DND-41 (cell line): ENCODE measurements around the gene SIAE.

Source experiments
- ATAC-seq: fragments of 200-7000 bp; cut with Tn5 transposase; 3 replicates; pipeline ENCODE4 v1.9.1; 2021; ENCODE audit warnings: low read depth; ENCODE audit not compliant: insufficient read depth
- DNase-seq: peaks from one replicate; pipeline ENCODE4 v3.0.0-alpha.2; 2020
- H2AFZ ChIP-seq: 2 replicates; pipeline ENCODE4 v1.6.0; 2012; ENCODE audit warnings: low read depth, low read length
- H3K27ac ChIP-seq: 2 replicates; pipeline ENCODE4 v1.5.1; 2012; ENCODE audit warnings: low read length, inconsistent platforms
- H3K27me3 ChIP-seq: fragments of 200-600 bp; sonication (generic); 2 replicates; pipeline ENCODE4 v1.6.0; 2012; ENCODE audit warnings: low read length, mild to moderate bottlenecking, inconsistent platforms; ENCODE audit not compliant: insufficient read depth, poor library complexity
- H3K36me3 ChIP-seq: 2 replicates; pipeline ENCODE4 v1.5.1; 2012; ENCODE audit warnings: low read length, inconsistent platforms; ENCODE audit not compliant: insufficient read depth
- H3K4me1 ChIP-seq: 2 replicates; pipeline ENCODE4 v1.5.1; 2012; ENCODE audit warnings: mild to moderate bottlenecking, low read length; ENCODE audit not compliant: insufficient read depth
- H3K4me2 ChIP-seq: 2 replicates; pipeline ENCODE4 v1.6.0; 2012; ENCODE audit warnings: mild to moderate bottlenecking, moderate library complexity, low read length, inconsistent platforms; ENCODE audit not compliant: insufficient read depth
- H3K4me3 ChIP-seq, 2 experiments: fragments of 200-600 bp in 1 of 2; shearing (Covaris generic) in 1 of 2; 2 replicates each; pipeline ENCODE4 v1.5.1; 2012 to 2016; ENCODE audit warnings: inconsistent platforms in 2 of 2, low read length in 2 of 2, mild to moderate bottlenecking in 2 of 2, low read depth in 1 of 2, moderate library complexity in 1 of 2
- H3K79me2 ChIP-seq: 2 replicates; pipeline ENCODE4 v1.6.0; 2012; ENCODE audit warnings: low read length, inconsistent platforms; ENCODE audit not compliant: insufficient read depth
- H3K9ac ChIP-seq: 2 replicates; pipeline ENCODE4 v1.6.0; 2012; ENCODE audit warnings: low read depth, mild to moderate bottlenecking, inconsistent platforms, low read length, moderate library complexity
- H3K9me3 ChIP-seq: 2 replicates; pipeline ENCODE4 v1.5.1; 2012; ENCODE audit warnings: low read length, moderate library complexity, mild to moderate bottlenecking, inconsistent platforms; ENCODE audit not compliant: insufficient read depth, severe bottlenecking
- H4K20me1 ChIP-seq: 2 replicates; pipeline ENCODE4 v1.6.0; 2012; ENCODE audit warnings: low read length; ENCODE audit not compliant: insufficient read depth
- CTCF ChIP-seq: IDR thresholded peaks from 2 replicates; pipeline ENCODE4 v1.5.1; 2012; ENCODE audit warnings: borderline replicate concordance, low read length, moderate library complexity, mild to moderate bottlenecking; ENCODE audit not compliant: poor library complexity, severe bottlenecking; ENCODE audit errors: extremely low read depth
- EZH2 ChIP-seq: IDR thresholded peaks from 3 replicates; pipeline ENCODE4 v1.6.1; 2012; ENCODE audit warnings: borderline replicate concordance, low read depth, mild to moderate bottlenecking, moderate library complexity, low read length, inconsistent platforms; ENCODE audit not compliant: severe bottlenecking

Gene SIAE

DNA sequence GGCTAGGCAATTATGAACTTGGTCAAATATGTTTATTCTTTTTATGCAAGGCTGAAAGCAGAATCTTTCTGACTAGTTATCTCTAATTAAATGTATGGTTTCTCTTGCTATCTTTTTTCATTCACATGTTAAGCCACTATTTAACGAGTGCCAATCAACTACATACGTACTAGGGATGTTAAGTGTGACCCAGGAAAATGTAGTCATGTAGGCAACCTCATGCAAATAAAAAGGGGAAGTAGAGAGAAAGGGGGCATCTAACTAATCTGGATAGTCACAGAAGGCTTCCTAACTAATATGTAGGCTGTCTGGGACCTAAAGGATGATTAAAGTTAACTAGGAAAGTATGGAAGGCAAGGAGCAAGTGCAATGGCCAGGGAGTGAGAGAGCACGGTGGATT, 27.4 kb downstream of the SIAE start:
- Histone ChIP-seq H3K4me3 (no peak overlapping the region), H3K4me1 (peaks cover 9% of the 10 kb centered on the region; the same call in 1 of the 2 replicates), H3K36me3 (no peaks in the 10 kb centered on the region), H4K20me1 (no peaks in the 10 kb centered on the region), H2AFZ (no peak overlapping the region), H3K27ac (no peak overlapping the region), H3K9ac (no peak overlapping the region), H3K9me3 (no peaks in the 10 kb centered on the region), H3K4me2 (no peak overlapping the region), H3K79me2 (no peaks in the 10 kb centered on the region), H3K27me3 (peaks cover 10% of the 10 kb centered on the region)
- TF ChIP-seq CTCF = no peak
- TF ChIP-seq EZH2 = no peak
- DNase-seq = no peak
- ATAC-seq = no peak

GRCh38 chr11:124644426-124645280, 28.9 kb downstream of the SIAE start:
- ATAC-seq (peak; percentile 70; the same call in 2 of the 3 replicates), DNase-seq (peak; percentile 26)
- Histone ChIP-seq H3K4me1 (peaks cover 9% of the 10 kb centered on the region; the same call in 1 of the 2 replicates), H3K4me3 (no peak overlapping the region), H3K79me2 (no peaks in the 10 kb centered on the region), H3K36me3 (no peaks in the 10 kb centered on the region), H3K27ac (no peak overlapping the region), H3K4me2 (no peak overlapping the region), H2AFZ (no peak overlapping the region), H3K9ac (no peak overlapping the region), H3K27me3 (peaks cover 10% of the 10 kb centered on the region), H3K9me3 (no peaks in the 10 kb centered on the region), H4K20me1 (no peaks in the 10 kb centered on the region)
- peak; percentile 81 for TF ChIP-seq CTCF
- TF ChIP-seq EZH2 = no peak

GRCh38 chr11:124643605-124644425, 29.7 kb downstream of the SIAE start:
- Histone ChIP-seq H3K27me3 (peaks cover 9% of the 10 kb centered on the region), H4K20me1 (no peaks in the 10 kb centered on the region), H3K9me3 (no peaks in the 10 kb centered on the region), H3K4me1 (peaks cover 9% of the 10 kb centered on the region; the same call in 1 of the 2 replicates), H2AFZ (peak overlapping the region; percentile 59), H3K9ac (no peak overlapping the region), H3K36me3 (no peaks in the 10 kb centered on the region), H3K4me3 (no peak overlapping the region), H3K27ac (no peak overlapping the region), H3K79me2 (no peaks in the 10 kb centered on the region), H3K4me2 (no peak overlapping the region)
- TF ChIP-seq CTCF (no peak), EZH2 (no peak)
- no peak for DNase-seq
- ATAC-seq = no peak
